ENCODE results near the gene PYM1. TPM values are rescaled to one million over a fixed set of nuclear protein-coding genes. Genes with fewer than 3 reads are reported as not detected.

The PYM1 gene
- total and polyA plus RNA-seq, 2 of the 13 experiments (the other 11 are each of a cell fraction or from before 2014, with no cell fraction given), result 44.0 to 51.8 TPM

GRCh38 chr12:55927588-55928502 is at the start of gene PYM1 (continued):
- peak; percentile 41; the same call in 1 of the 2 replicates for TF ChIP-seq ZNF160 (CRISPR knock-in tag; IDR thresholded peaks at IDR 0.05)
- TF ChIP-seq HNF4G (IDR thresholded peaks at IDR 0.05; ENCODE audit: borderline replicate concordance, low read depth, low read length), result no peak
- peak; percentile 17; the same call in 1 of the 2 replicates for TF ChIP-seq HNF4G (CRISPR knock-in tag; IDR thresholded peaks at IDR 0.05; ENCODE audit: borderline replicate concordance, low read depth)
- peak; percentile 21; the same call in 1 of the 2 replicates for TF ChIP-seq HDAC2 (CRISPR knock-in tag; IDR thresholded peaks at IDR 0.05)
- no peak for TF ChIP-seq ASH2L (IDR thresholded peaks at IDR 0.05; ENCODE audit: insufficient read length, low read depth, low read length)
- TF ChIP-seq HNRNPUL1 (IDR thresholded peaks at IDR 0.05; ENCODE audit: low read depth, low read length), result no peak
- no peak for TF ChIP-seq ZNF232 (CRISPR knock-in tag; IDR thresholded peaks at IDR 0.05; ENCODE audit: borderline replicate concordance)
- TF ChIP-seq ZNF510 (CRISPR knock-in tag; IDR thresholded peaks at IDR 0.05; ENCODE audit: low read depth), result no peak
- TF ChIP-seq ERF (CRISPR knock-in tag; IDR thresholded peaks at IDR 0.05), result peak; percentile 52; the same call in 1 of the 2 replicates
- 0 out of 2 replicates have a peak, but pooled peaks have one; percentile 13 for TF ChIP-seq IKZF5 (CRISPR knock-in tag; IDR thresholded peaks at IDR 0.05)
- no peak for TF ChIP-seq PRPF4 (IDR thresholded peaks at IDR 0.05; ENCODE audit: low read depth, low read length, poor library complexity, severe bottlenecking)
- peak; percentile 49; the same call in 1 of the 2 replicates for TF ChIP-seq ZSCAN9 (CRISPR knock-in tag; IDR thresholded peaks at IDR 0.05; ENCODE audit: borderline replicate concordance)
- TF ChIP-seq ZNF17 (CRISPR knock-in tag; IDR thresholded peaks at IDR 0.05), result no peak
- TF ChIP-seq CAMTA2 (CRISPR knock-in tag; IDR thresholded peaks at IDR 0.05; ENCODE audit: borderline replicate concordance), result 0 out of 2 replicates have a peak, but pooled peaks have one; percentile 36
- TF ChIP-seq ZNF557 (CRISPR knock-in tag; IDR thresholded peaks at IDR 0.05), result 0 out of 2 replicates have a peak, but pooled peaks have one; percentile 11
- no peak for TF ChIP-seq SOX6 (IDR thresholded peaks at IDR 0.05)
- 0 out of 2 replicates have a peak, but pooled peaks have one; percentile 25 for TF ChIP-seq SOX6 (CRISPR knock-in tag; IDR thresholded peaks at IDR 0.05)
- no peak for TF ChIP-seq MAFF (IDR thresholded peaks at IDR 0.05; ENCODE audit: low read depth, low read length)
- TF ChIP-seq DRAP1 (CRISPR knock-in tag; IDR thresholded peaks at IDR 0.05), result peak; percentile 89; the same call in 1 of the 2 replicates
- TF ChIP-seq HNRNPL (IDR thresholded peaks at IDR 0.05; ENCODE audit: low read depth, low read length), result no peak
- TF ChIP-seq ZBED4 (CRISPR knock-in tag; IDR thresholded peaks at IDR 0.05; ENCODE audit: borderline replicate concordance), result 0 out of 2 replicates have a peak, but pooled peaks have one; percentile 56
- peak; percentile 61; the same call in 1 of the 2 replicates for TF ChIP-seq SRY (CRISPR knock-in tag; IDR thresholded peaks at IDR 0.05)
- no peak; the same call in 1 of the 2 replicates for TF ChIP-seq ZNF3 (CRISPR knock-in tag; IDR thresholded peaks at IDR 0.05)
- peak; percentile 67; the same call in 1 of the 2 replicates for TF ChIP-seq BRCA1 (CRISPR knock-in tag; IDR thresholded peaks at IDR 0.05)

Measured in HepG2 (cell line).